Uterus (tissue), 2 donors: ENCODE measurements around the gene FAXC.

Source experiments
- CTCF ChIP-seq, 4 experiments: fragments of 200-600 bp in 2 of 4; fragments of 450-650 bp in 2 of 4; sonication (generic) in 2 of 4; IDR thresholded peaks; one replicate each; pipeline ENCODE4 v1.5.1; 2016 to 2019; ENCODE audit warnings: antibody characterized with exemption in 4 of 4, mild to moderate bottlenecking in 2 of 4, moderate library complexity in 1 of 4
- POLR2A ChIP-seq, 2 donors: fragments of 450-650 bp; IDR thresholded peaks; one replicate each; pipeline ENCODE4 v1.6.1; 2016; ENCODE audit warnings: antibody characterized with exemption in 2 of 2, mild to moderate bottlenecking in 1 of 2, moderate library complexity in 1 of 2

DNA sequence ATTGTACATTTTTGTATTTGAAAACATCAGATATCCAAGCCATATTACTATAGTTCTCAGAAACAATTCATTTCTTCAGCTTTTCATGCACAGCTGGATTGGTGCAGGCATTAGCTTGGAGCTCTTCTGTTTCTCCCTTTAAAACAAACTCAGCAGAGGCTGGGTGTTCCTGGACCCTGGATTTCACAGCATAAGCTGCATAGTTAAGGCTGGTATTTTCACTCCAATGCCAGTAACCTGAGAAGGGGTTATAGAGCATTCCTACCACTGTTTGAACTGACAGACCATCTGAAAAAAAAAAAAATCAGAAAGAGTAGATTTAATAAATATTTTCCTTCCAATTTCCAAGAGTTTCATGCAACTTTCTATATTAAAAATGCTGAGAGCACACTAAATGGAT lies 20.1 kb upstream of the FAXC start:
- TF ChIP-seq CTCF (IDR thresholded peaks at IDR 0.05) (no peak), POLR2A (IDR thresholded peaks at IDR 0.05) (no peak)
